Lung (tissue), 12 donors: ENCODE results near the gene ACVR1C. TPM values are rescaled to one million over a fixed set of nuclear protein-coding genes. Genes with fewer than 3 reads are reported as not detected.

Source experiments
- ATAC-seq: fragments of 200-7000 bp; cut with Tn5 transposase; one replicate; pipeline ENCODE4 v1.9.1; 2020; ENCODE audit warnings: moderate number of reproducible peaks; ENCODE audit not compliant: insufficient read depth, low FRiP score
- DNase-seq, 3 donors: peaks; one replicate each; pipeline ENCODE4 v3.0.0-alpha.2; 2013 to 2017
- H3K27ac ChIP-seq, 2 donors: one replicate each; pipeline ENCODE4 v1.5.1; 2013; ENCODE audit warnings: mild to moderate bottlenecking in 2 of 2, moderate library complexity in 2 of 2, control low read depth in 1 of 2, inconsistent platforms in 1 of 2, low read depth in 1 of 2, low read length in 1 of 2
- H3K27me3 ChIP-seq, 3 donors: one replicate each; pipeline ENCODE4 v1.5.1; 2013; ENCODE audit warnings: low read length in 2 of 3; ENCODE audit not compliant: control insufficient read depth in 3 of 3, insufficient read depth in 3 of 3
- H3K36me3 ChIP-seq, 4 donors: one replicate each; pipeline ENCODE4 v1.5.1; 2013; ENCODE audit warnings: low read length in 4 of 4, mild to moderate bottlenecking in 1 of 4, moderate library complexity in 1 of 4; ENCODE audit not compliant: control insufficient read depth in 4 of 4, insufficient read depth in 4 of 4
- H3K4me1 ChIP-seq, 5 donors: one replicate each; pipeline ENCODE4 v1.5.1; 2013; ENCODE audit warnings: low read length in 5 of 5, mild to moderate bottlenecking in 2 of 5, moderate library complexity in 1 of 5; ENCODE audit not compliant: control insufficient read depth in 5 of 5, insufficient read depth in 5 of 5
- H3K4me3 ChIP-seq: one replicate; pipeline ENCODE4 v1.5.1; 2013; ENCODE audit warnings: mild to moderate bottlenecking, control low read depth, moderate library complexity
- H3K9ac ChIP-seq, 2 donors: one replicate each; pipeline ENCODE4 v1.5.1; 2013; ENCODE audit warnings: low read length in 2 of 2, control low read depth in 1 of 2; ENCODE audit not compliant: insufficient read depth in 1 of 2
- H3K9me3 ChIP-seq, 4 donors: one replicate each; pipeline ENCODE4 v1.5.1; 2013; ENCODE audit warnings: low read length in 3 of 4, mild to moderate bottlenecking in 1 of 4, moderate library complexity in 1 of 4; ENCODE audit not compliant: control insufficient read depth in 4 of 4, insufficient read depth in 3 of 4
- WGBS, 2 donors: extraction: QIAGEN DNeasy Blood & Tissue Kit; methylation state at CpG; one replicate each; pipeline ENCODE4 v1.1.7; 2013; 5-methylcytosine and 5-hydroxymethylcytosine counted together
- polyA plus RNA-seq, 2 donors: library from polyadenylated mRNA; stranded (reverse); fragments of 200-250 nt; gene quantifications; one replicate each; pipeline ENCODE4 v1.2.1, GENCODE V29; 2013
- total RNA-seq, 2 donors: library from RNA; depleted of rRNA in 1 of 2; stranded (reverse); fragments of >200 nt in 1 of 2; gene quantifications; one replicate each; pipeline ENCODE4 v1.2.1, GENCODE V29; 2014 to 2021
- TF ChIP-seq, protein P1 (sequence below): IDR thresholded peaks from 2 replicates; pipeline ENCODE4 v1.5.1; 2012; ENCODE audit warnings: mild to moderate bottlenecking; ENCODE audit errors: control extremely low read depth, extremely low read depth
- donor health status: control.
- donor health status: control.
- donor health status: Bipolar disorder and iron deficiency.
- donor health status: healthy.
- donor health status: DM: yes; HTN: yes; CAD: no.

The ACVR1C gene
- total and polyA plus RNA-seq, 4 donors = 0.08 to 1.9 (median 0.59) TPM

- ATAC-seq = no peak
- Histone ChIP-seq H3K36me3 (no peaks in the 10 kb centered on the region), H3K27ac (no peak overlapping the region), H3K27me3 (no peaks in the 10 kb centered on the region), H3K4me3 (no peak overlapping the region), H3K9ac (no peak overlapping the region), H3K4me1 (no peaks in the 10 kb centered on the region), H3K9me3 (peaks cover 0 to 2% (median 0%) of the 10 kb centered on the region in 4 donors)
- no peak for DNase-seq
- WGBS, 2 donors = 66 to 68% methylated on average over 2 of the region's 2 CpGs
- TF ChIP-seq, protein P1, sequence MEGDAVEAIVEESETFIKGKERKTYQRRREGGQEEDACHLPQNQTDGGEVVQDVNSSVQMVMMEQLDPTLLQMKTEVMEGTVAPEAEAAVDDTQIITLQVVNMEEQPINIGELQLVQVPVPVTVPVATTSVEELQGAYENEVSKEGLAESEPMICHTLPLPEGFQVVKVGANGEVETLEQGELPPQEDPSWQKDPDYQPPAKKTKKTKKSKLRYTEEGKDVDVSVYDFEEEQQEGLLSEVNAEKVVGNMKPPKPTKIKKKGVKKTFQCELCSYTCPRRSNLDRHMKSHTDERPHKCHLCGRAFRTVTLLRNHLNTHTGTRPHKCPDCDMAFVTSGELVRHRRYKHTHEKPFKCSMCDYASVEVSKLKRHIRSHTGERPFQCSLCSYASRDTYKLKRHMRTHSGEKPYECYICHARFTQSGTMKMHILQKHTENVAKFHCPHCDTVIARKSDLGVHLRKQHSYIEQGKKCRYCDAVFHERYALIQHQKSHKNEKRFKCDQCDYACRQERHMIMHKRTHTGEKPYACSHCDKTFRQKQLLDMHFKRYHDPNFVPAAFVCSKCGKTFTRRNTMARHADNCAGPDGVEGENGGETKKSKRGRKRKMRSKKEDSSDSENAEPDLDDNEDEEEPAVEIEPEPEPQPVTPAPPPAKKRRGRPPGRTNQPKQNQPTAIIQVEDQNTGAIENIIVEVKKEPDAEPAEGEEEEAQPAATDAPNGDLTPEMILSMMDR = no peak
Observed at GRCh38 chr2:157509744-157510143, 118.9 kb downstream of the ACVR1C start.

- Histone ChIP-seq H3K4me1 (no peaks in the 10 kb centered on the region), H3K9me3 (peaks cover 0 to 2% (median 0%) of the 10 kb centered on the region in 4 donors), H3K36me3 (no peaks in the 10 kb centered on the region), H3K27ac (no peak overlapping the region), H3K27me3 (no peaks in the 10 kb centered on the region), H3K9ac (no peak overlapping the region), H3K4me3 (no peak overlapping the region)
- TF ChIP-seq, protein P1 = no peak
- 51 to 68% methylated on average over 3 of the region's 3 CpGs for WGBS, 2 donors
- no peak for DNase-seq
- ATAC-seq = no peak
Observed at GRCh38 chr2:157508676-157509075, 120.0 kb downstream of the ACVR1C start.

DNA sequence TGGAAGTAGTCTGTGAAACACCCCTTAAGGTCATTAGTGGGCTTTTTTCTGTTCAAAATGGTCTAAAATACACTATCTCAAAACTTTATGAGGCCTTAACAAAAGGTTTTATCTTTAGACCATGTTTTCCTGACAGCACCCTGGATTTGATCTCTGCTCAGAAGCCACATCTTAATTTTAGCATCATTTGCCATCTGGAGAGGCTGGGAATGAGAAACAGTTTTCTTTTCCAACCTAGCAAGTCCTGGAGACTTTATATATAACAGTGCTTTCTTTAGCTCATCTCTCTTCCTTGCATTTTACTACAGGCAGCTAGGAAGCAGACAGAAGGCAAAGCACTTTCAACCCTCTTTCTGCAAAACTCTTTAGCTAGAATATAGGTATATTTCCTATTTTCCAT is 122.1 kb downstream of the ACVR1C start:
- no peak for ATAC-seq
- TF ChIP-seq, protein P1 = no peak
- Histone ChIP-seq H3K27me3 (no peaks in the 10 kb centered on the region), H3K36me3 (no peaks in the 10 kb centered on the region), H3K9me3 (peaks cover 0 to 2% (median 0%) of the 10 kb centered on the region in 4 donors), H3K9ac (no peak overlapping the region), H3K4me3 (no peak overlapping the region), H3K4me1 (no peaks in the 10 kb centered on the region), H3K27ac (no peak overlapping the region)
- DNase-seq = no peak

DNA sequence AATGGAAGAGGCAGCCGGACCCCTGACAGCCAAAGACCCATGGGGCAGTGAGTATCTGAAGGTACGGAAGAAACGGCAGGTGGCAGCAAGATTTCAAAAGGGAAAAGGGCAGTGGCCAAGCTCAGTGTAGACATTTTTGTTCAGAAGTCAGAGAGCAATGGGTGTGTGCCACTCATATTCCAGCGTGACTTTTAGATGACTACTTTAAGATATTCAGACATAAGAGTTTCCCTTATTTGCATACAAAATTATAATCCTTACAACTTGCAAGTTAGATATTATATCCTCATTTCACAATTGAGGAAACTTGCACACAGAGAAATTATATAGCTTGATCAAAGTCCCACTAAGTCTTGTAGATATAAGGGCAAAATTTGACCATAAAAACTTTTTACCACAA is 124.0 kb downstream of the ACVR1C start:
- WGBS, 2 donors = 86 to 100% methylated on average over 4 of the region's 4 CpGs
- Histone ChIP-seq H3K27ac (no peak overlapping the region), H3K9me3 (peaks cover 0 to 2% (median 0%) of the 10 kb centered on the region in 4 donors), H3K27me3 (no peaks in the 10 kb centered on the region), H3K4me1 (no peaks in the 10 kb centered on the region), H3K9ac (no peak overlapping the region), H3K36me3 (no peaks in the 10 kb centered on the region), H3K4me3 (no peak overlapping the region)
- ATAC-seq (no peak), DNase-seq (no peak)
- TF ChIP-seq, protein P1 = no peak
